MG63 (cell line): Measurements from ENCODE around the gene NAT14. TPM values are rescaled to one million over a fixed set of nuclear protein-coding genes. Genes with fewer than 3 reads are reported as not detected.

ENCODE experiments used
- DNase-seq: peaks from one replicate; pipeline ENCODE4 v3.0.0-alpha.2; 2020
- H3K27me3 ChIP-seq: fragments of 250-450 bp; sonication (Bioruptor Pico); 2 replicates; pipeline ENCODE4 v1.5.1; 2020; ENCODE audit warnings: mild to moderate bottlenecking, moderate library complexity
- H3K36me3 ChIP-seq: fragments of 250-450 bp; sonication (Bioruptor Pico); 2 replicates; pipeline ENCODE4 v1.5.1; 2020; ENCODE audit warnings: mild to moderate bottlenecking, moderate library complexity
- H3K4me3 ChIP-seq: fragments of 250-450 bp; sonication (Bioruptor Pico); 2 replicates; pipeline ENCODE4 v1.5.1; 2020; ENCODE audit warnings: mild to moderate bottlenecking, moderate library complexity
- H3K9me3 ChIP-seq: fragments of 250-450 bp; sonication (Bioruptor Pico); 2 replicates; pipeline ENCODE4 v1.5.1; 2020; ENCODE audit warnings: mild to moderate bottlenecking, moderate library complexity
- total RNA-seq: library from RNA; depleted of rRNA; stranded (reverse); fragments of >200 nt; shearing (Covaris generic); gene quantifications from 2 replicates; pipeline ENCODE4 v1.2.3, GENCODE V29; 2014; ENCODE audit warnings: low replicate concordance

The NAT14 gene
- total RNA-seq, 1 experiment from 2014 or later: 35.1 TPM

DNA sequence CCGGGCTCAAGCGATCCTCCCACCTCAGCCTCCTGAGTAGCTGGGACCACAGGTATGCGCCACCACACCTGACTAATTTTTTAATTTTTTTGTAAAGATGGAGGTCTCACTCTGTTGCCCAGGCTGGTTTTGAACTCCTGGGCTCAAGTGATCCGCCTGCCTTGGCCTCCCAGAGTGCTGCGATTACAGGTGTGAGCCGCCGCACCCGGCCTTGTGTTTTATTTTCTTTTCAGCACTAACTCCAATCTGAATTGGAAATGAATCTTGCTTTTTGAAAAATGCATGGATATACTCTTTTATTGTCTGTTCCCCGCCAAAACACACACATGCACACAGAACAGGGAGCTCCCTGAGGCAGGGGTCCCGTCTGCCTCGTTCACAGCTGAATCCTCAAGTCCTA is 22.3 kb upstream of the NAT14 start:
- Histone ChIP-seq H3K9me3 (no peaks in the 10 kb centered on the region), H3K27me3 (no peaks in the 10 kb centered on the region), H3K4me3 (no peak overlapping the region), H3K36me3 (peaks cover 10% of the 10 kb centered on the region)
- no peak for DNase-seq

DNA sequence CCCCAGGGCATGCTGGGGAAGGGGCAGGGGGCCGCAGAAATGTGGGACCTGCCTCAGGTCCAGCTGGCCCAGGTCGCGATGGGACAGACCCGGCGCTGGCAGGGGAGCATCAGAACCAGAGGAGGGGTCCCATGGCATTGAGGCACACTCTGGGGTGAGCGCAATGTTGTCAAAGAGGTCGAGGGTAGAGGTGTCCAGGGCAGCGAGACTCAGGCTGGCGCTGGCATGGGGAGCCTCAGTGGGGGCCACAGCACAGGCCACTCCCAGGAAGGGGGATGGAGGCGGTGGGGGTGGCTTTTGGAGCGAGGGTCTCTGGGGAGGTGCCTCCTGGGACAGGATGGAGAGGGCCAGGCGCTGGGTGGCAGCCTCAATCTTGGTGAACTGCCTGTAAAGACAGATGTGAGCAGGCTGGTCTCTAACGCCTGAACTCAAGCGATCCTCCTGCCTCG is 21.4 kb upstream of the NAT14 start:
- H3K4me3 ChIP-seq: no peak overlapping the region
- no peaks in the 10 kb centered on the region for H3K9me3 ChIP-seq
- H3K36me3 ChIP-seq: peaks cover 10% of the 10 kb centered on the region
- no peak for DNase-seq
- no peaks in the 10 kb centered on the region for H3K27me3 ChIP-seq

DNA sequence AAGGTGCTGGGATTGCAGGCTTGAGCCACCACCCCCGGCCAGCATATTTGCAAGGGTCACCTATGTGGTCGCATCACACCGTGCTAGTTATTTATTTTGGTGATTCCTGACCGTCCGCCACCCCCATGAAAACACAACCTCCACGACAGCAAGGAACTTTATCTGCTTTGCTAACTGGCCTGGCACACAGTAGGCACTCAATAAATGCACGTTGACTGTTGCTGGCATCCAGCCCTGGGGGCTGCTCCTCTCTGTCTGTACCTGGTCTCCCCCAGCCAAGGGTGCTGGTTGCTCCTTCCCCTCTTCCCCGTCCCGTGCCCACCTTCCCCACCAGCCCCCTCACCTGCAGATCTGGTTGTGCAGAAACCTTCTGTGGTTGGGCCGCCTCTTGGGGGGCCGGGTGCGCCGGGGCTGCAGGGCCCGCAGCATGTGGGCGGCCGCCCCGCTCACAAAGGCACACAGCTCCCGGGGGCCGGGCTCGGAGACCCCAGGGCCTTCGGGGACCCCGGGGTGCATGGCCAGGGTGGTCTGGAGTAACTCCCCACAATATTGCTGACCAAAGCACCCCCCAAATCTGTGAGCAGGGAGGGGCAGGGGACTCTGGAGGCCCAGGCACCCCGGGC is 20.8 kb upstream of the NAT14 start:
- Histone ChIP-seq H3K27me3 (no peaks in the 10 kb centered on the region), H3K36me3 (peaks cover 11% of the 10 kb centered on the region; the same call in 1 of the 2 replicates), H3K9me3 (no peaks in the 10 kb centered on the region), H3K4me3 (no peak overlapping the region)
- no peak for DNase-seq

DNA sequence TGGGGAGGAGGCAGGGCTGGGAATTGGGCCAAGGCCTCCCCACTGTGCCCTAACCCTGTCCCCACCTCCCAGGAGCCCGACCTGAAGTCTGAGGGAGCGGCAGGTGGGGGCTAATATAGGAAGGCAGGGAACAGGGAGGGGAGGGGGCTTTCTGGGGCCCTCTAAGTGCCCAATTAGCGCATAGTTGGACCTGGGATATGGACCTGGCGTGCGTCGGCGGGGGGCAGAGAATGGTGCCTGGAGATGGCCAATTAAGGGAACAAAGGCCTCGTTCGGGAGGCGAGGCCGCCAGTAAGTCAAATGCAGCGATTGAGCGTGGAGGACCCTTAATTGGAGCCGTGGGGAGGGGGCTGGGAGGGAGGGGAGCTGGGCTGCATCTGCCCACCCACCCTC is 20.3 kb upstream of the NAT14 start, which contains the start of gene C19orf85:
C19orf85 (minus strand) TSS at position 90 of the 393 bp plus-strand sequence. CDS start 197 bp downstream, outside the sequence.
- no peak for DNase-seq
- H3K4me3 ChIP-seq: no peak within 1 kb of the TSS
- no peaks in the 10 kb centered on the region for H3K27me3 ChIP-seq
- H3K9me3 ChIP-seq: no peaks in the 10 kb centered on the region
- peaks cover 13% of the 10 kb centered on the region; the same call in 1 of the 2 replicates for H3K36me3 ChIP-seq

DNA sequence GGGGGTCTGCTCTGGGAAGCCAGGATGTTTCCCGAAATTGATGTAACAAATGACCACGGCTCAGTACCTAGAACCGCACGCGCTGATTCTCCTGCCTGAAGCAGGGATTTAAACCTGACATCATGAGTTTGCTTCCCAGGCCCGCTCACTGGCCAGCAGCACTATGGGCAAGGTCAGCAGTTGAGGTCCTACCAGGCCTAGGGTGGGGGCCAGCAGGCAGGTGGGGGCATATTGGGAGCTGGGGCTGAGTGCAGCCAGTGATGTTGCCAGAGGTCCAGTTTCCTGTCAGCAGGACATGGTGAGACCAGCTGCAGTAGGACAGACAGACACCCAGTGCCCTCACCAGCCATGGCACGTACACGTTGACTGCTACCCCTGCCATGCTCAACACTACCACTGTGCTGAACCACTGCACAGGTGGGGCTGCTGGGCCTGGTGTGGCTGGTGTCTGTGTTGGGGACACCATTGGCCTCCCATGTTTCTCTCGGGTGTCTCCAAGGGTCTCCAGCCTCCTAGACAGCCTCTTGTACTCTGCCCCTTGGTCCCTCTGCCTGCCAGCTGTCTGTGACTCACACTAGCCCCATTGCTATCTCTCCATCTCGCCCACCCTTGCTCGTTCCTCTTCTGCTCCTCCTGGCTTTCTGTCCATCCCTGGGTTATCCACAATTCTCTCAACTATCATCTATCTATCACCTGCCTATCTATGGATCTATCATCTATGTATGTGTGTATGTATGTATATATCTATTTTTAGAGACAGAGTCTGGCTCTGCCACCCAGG is 19.3 kb upstream of the NAT14 start:
- Histone ChIP-seq H3K9me3 (no peaks in the 10 kb centered on the region), H3K27me3 (no peaks in the 10 kb centered on the region), H3K36me3 (peaks cover 7% of the 10 kb centered on the region; the same call in 1 of the 2 replicates), H3K4me3 (no peak overlapping the region)
- no peak for DNase-seq

DNA sequence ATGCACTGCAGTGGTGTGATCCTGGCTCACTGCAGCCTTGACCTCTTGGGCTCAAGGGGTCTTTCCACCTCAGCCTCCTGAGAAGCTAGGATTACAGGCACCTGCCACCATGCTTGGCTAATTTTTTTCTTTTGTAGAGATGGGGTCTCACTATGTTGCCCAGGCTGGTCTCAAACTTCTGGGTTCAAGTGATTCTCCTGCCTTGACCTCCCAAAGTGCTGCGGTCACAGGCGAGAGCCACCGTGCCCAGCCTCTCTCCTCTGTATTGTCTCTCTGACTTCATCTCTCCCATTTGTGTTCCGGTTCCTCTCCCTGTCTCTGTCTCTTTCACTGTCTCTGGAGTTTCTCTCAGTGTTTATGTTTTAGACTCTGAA is 18.8 kb upstream of the NAT14 start:
- DNase-seq: no peak
- Histone ChIP-seq H3K9me3 (no peaks in the 10 kb centered on the region), H3K36me3 (peaks cover 5% of the 10 kb centered on the region; the same call in 1 of the 2 replicates), H3K4me3 (no peak overlapping the region), H3K27me3 (no peaks in the 10 kb centered on the region)

DNA sequence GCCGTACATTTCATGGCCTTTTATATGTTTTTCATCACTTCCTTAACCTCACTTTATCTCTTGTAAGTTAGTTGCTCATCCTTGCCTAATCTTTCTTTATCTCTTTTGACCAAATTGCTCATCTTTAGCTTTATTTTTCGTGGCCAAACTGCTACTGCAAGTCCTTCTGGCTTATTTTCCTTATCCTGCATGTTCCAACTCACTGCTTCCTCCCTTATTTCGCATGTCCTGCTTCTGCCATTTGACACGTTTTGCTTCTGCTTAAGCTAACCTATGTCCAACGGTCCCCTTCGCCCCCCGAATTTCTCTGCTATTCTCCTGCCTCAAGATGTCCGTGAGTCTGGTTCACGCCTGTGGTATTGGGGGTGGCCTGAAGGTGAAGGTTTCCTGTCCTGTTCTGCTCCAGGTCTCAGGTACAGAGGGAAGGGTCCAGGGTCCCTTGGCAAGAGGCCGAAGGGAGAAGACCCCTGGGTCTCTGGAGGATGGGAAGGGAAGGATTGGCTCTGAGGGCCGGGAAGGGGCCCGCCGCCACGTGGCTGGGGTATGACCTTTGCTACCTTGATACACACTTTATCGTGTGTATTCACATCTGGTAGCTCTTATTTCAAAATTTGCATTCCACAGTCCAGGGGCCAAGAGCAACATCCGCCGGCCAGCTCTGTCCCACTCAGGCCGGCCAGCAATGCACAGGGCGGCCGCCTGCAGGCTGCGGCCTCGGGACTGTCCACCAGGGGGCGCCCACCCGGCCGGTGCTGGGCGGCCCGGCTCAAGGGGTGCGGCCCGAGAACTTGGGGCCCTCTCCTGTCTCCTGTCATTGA is 17.5 kb upstream of the NAT14 start:
- peak; percentile 75 for DNase-seq
- Histone ChIP-seq H3K36me3 (peaks cover 3% of the 10 kb centered on the region; the same call in 1 of the 2 replicates), H3K4me3 (no peak overlapping the region), H3K27me3 (no peaks in the 10 kb centered on the region), H3K9me3 (no peaks in the 10 kb centered on the region)

DNA sequence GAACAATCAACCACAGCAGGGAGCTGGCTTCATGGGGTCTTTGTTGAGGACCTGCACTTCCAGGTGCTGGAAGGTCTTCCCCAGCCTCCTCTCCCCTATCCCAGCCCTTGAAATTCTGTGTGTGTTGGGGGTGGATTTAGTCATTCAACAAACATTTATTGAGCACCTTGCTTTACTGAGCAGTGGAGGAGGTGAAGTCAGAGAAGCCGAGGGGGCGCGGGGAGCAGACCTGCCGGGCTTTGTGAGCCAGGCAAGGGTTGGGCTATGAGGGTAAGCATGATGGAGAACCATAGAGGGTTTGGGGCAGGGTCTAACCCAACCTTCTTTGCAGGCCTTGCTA is 17.0 kb upstream of the NAT14 start:
- H3K9me3 ChIP-seq: no peaks in the 10 kb centered on the region
- DNase-seq: no peak
- no peaks in the 10 kb centered on the region for H3K27me3 ChIP-seq
- H3K36me3 ChIP-seq: peaks cover 3% of the 10 kb centered on the region; the same call in 1 of the 2 replicates
- no peak overlapping the region for H3K4me3 ChIP-seq

DNA sequence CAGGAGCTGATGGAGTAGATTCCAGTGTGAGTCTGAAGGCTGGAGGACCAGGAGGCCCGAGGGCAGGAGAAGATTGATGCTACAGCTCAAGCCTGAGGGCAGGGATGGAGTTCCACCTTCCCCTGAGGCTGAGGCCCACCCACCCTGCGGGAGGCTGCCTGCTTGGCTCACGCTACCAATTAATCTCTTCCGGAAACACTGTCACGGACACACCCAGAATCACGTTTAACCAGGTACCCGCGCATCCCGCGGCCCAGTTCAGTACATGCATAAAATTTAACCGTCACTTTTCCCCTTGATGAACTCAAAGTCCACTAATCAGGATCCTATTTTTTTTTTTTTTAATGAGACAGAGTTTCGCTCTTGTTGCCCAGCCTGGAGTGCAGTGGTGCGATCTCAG is 13.7 kb upstream of the NAT14 start:
- no peaks in the 10 kb centered on the region for H3K9me3 ChIP-seq
- no peak overlapping the region; the same call in 1 of the 2 replicates for H3K4me3 ChIP-seq
- DNase-seq: no peak
- H3K27me3 ChIP-seq: no peaks in the 10 kb centered on the region
- peaks cover 3% of the 10 kb centered on the region; the same call in 1 of the 2 replicates for H3K36me3 ChIP-seq

DNA sequence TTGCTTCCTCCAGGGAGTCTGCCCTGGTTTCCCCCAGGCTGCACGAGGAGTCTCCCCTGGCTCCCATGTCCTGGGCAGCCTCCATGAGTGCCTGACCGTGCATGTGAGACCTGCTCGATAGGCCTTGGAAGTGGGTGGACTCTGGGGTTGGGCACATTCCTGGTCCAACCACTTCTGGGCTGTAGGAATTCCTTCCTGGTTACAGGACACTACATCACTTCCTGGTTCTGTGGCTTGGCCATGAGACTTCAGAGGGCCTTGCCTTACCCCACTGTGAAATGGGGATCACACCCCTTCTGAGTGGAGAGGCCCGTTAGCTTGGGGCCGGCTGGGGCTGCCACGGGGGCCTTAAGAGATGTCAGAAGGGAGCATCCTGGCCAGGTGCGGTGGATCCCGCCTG is 12.5 kb upstream of the NAT14 start:
- Histone ChIP-seq H3K4me3 (peak overlapping the region; percentile 37), H3K27me3 (no peaks in the 10 kb centered on the region), H3K9me3 (no peaks in the 10 kb centered on the region), H3K36me3 (peaks cover 4% of the 10 kb centered on the region; the same call in 1 of the 2 replicates)
- peak; percentile 87 for DNase-seq

DNA sequence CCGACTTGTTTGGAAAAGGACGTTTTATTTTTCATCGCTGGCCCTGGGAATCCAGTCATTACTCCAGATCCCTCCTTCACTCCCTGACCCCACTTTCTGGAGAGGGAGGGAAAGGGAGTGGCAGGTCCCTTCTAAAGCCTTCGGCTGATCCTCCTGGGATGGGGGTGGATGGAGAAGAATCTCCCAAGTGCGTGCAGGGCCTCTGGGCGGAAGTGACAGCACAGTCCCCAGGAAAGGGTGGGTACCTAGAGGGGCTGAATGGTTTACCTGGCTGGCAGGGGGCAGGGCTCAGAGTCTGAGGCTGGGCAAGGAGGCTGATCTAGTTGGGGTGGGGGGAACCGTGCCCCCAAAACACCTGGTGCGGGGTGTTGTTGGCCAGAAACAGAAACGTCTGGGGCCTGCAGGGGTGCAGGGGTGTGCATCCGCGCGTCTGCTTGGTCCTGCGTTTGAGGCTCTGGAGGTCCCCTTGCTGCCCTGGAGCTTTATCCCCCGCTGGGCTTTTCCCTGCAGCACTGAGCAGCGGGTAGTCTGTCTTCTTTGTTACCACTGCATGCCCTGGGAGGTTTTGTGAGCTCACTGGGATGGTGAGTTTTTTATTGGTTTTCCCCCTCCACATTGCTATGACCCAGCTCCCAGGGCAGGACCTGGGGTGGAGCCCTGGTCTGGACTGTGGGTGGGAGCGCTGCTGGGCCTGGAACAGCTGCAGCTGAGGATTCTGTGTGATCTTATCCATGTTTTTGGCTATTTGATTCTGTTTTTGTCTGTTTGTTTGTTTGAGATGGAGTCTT is 11.6 kb upstream of the NAT14 start:
- DNase-seq: no peak
- no peak overlapping the region for H3K4me3 ChIP-seq
- no peaks in the 10 kb centered on the region for H3K9me3 ChIP-seq

DNA sequence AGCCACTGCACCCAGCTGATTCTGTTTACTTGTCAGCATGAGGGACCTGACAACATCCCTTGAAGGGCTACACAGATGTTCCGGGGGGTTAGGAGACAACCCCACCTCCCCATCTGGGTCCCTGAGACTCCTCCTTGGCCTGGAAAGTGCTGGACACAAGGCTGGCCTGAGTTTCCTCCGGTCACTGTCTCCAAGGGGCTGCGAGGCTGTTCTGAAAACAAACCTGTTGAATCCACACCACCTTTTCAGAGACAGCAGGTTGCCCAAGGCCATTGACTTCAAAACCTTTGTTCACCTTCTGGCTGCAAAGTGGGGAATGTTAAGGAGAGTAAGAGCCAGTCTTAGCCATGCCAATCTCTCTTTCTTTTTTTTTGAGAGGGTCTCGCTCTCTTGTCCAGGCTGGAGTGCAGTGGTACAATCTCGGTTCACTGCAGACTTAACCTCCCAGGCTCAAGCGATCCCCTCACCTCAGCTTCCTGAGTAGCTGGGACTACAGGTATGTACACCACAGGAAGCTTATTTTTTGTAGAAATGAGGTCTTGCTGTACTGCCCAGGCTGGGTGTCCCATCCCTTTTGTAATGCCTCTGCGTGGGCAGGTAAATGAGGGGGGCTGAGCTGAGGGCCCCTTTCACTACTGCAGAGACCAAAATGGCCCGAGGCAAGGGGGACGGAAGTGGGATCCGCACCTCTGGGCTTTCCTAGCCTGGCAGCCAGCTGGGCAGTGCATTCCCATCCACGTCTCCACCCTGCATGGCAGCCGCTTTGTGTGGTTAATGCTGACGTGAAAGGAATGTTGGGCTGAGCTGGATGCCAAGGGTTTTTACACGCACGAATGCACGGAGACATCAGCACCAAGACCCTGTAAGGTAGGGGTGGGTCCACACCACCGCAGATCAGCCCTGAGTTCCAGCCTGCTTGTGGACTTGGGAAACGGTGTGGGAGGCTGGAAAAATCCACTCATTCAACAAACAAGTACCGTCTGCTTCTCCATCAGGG is 10.4 kb upstream of the NAT14 start:
- Histone ChIP-seq H3K27me3 (no peaks in the 10 kb centered on the region), H3K4me3 (no peak overlapping the region), H3K9me3 (no peaks in the 10 kb centered on the region), H3K36me3 (peaks cover 9% of the 10 kb centered on the region; the same call in 1 of the 2 replicates)
- DNase-seq: peak; percentile 65

More for the DNA sequence above, 11.6 kb upstream of the NAT14 start:
- Histone ChIP-seq H3K27me3 (no peaks in the 10 kb centered on the region), H3K36me3 (peaks cover 10% of the 10 kb centered on the region)

DNA sequence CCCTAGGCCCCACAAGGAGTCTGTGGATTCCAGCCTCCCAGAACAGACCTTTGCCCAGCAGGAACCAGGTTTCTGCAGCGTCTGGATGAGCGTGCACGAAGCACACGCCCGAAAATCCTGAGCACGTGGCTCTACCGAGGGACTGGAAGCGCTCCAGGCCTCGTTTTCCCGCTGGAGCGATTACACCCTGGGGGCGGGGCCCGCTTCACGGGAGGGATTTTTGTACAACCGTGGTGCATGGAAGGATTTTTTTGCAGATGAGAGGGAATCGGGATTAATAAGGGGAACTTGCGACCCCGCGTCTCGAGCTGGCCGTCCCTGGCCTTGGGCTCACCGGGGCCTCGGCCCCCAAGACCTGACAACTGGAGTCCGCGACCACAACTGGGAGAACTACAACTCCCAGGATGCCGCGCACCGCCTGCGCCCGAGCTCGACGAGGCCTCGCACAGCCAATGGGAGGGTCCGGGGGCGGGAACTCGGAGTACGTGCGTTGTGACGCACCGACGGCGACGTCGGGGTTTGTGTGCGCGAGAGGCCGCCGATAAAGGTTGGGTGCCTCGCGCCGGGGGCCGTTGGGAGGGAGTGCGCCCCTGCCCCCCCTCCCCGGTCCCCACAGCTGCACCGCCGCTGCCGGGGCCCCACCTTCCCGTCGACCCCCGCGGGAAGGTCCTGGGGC is 8.8 kb upstream of the NAT14 start, which contains the start of gene ZNF628:
ZNF628 (plus strand) TSS at position 518 of the 676 bp plus-strand sequence. CDS start 3,294 bp downstream, outside the sequence.
- H3K36me3 ChIP-seq: peaks cover 9% of the 10 kb centered on the region; the same call in 1 of the 2 replicates
- peak within 1 kb of the TSS; percentile 79 for H3K4me3 ChIP-seq
- no peaks in the 10 kb centered on the region for H3K9me3 ChIP-seq
- H3K27me3 ChIP-seq: no peaks in the 10 kb centered on the region
- DNase-seq: peak; percentile 100

DNA sequence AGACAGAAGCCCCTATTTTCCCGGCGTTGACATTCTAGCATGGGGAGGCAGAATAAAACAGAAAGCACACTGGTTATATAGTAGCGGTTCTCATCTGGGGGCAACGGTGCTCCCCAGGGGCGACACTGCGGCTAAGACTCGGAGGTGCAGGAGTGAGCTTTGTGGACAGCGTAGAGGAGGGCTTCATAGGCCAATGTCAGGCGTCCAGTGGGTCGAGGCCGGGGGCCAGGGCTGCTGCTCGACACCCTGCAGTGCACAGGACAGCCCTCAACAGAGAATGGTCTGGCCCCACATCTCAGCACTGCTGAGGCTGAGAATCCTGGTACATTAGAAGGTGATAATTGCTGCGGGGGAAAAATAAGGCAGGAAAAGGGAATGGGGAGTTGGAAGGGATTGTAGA is 7.1 kb upstream of the NAT14 start:
- no peak for DNase-seq
- peaks cover 12% of the 10 kb centered on the region for H3K36me3 ChIP-seq
- H3K27me3 ChIP-seq: no peaks in the 10 kb centered on the region
- H3K4me3 ChIP-seq: peak overlapping the region; percentile 79
- H3K9me3 ChIP-seq: no peaks in the 10 kb centered on the region

DNA sequence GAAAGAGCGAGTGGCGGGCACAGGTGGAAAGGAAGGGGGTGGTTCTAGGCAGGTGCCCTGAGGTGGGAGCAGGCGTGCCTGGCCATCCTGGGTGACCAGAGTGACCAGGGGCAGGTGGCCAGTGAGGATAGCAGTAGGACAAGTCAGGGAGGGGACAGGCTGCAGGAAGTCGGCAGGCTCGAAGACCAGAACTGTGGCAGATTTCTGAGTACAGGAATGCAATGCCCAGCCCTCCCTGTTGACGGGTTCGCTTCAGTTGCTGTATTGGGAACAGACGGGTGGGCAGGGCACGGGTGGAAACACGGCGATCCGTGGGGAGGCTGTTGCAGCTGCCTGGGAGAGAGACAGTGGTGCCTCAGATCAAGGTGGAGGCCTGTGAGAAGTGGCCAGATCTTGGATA is 6.6 kb upstream of the NAT14 start:
- Histone ChIP-seq H3K4me3 (no peak overlapping the region; the same call in 1 of the 2 replicates), H3K36me3 (peaks cover 13% of the 10 kb centered on the region), H3K27me3 (no peaks in the 10 kb centered on the region), H3K9me3 (no peaks in the 10 kb centered on the region)
- DNase-seq: no peak
